K562 (cell line): ENCODE measurements around the gene HMGCL. TPM values are rescaled to one million over a fixed set of nuclear protein-coding genes. Genes with fewer than 3 reads are reported as not detected.

Experiments used
- BDP1 ChIP-seq: IDR thresholded peaks from 3 replicates; pipeline ENCODE4 v1.6.1; 2011; ENCODE audit not compliant: insufficient read length, insufficient read depth
- BRD9 ChIP-seq: fragments of 450-650 bp; IDR thresholded peaks from 2 replicates; pipeline ENCODE4 v1.6.1; 2018; ENCODE audit warnings: low read depth; ENCODE audit not compliant: partially characterized antibody
- CXXC5 ChIP-seq: fragments of 250-450 bp; sonication (Bioruptor Pico); IDR thresholded peaks from 2 replicates; pipeline ENCODE4 v1.8.0; 2022; ENCODE audit warnings: inconsistent platforms, mild to moderate bottlenecking, moderate library complexity
- ELF4 ChIP-seq: fragments of 450-650 bp; formaldehyde crosslinking; IDR thresholded peaks from 2 replicates; pipeline ENCODE4 v1.4.0; 2022; ENCODE audit warnings: missing genetic modification characterization
- EP300 ChIP-seq: IDR thresholded peaks from 2 replicates; pipeline ENCODE4 v1.6.1; 2012; ENCODE audit warnings: low read length, improper control_type of control experiment
- GABPA ChIP-seq: fragments of 200-800 bp; sonication (Bioruptor generic); conservative IDR thresholded peaks from 2 replicates; pipeline ENCODE4 v1.6.1; 2016; ENCODE audit warnings: low read depth, missing genetic modification characterization, missing compliant biosample characterization
- HLTF ChIP-seq: fragments of 450-650 bp; IDR thresholded peaks from 2 replicates; pipeline ENCODE4 v1.6.1; 2016
- JUND ChIP-seq, 2 experiments: IDR thresholded peaks; 2 replicates in 1 of 2; 3 replicates in 1 of 2; pipeline ENCODE4 v1.6.1; 2011; ENCODE audit warnings: borderline replicate concordance in 2 of 2, low read depth in 2 of 2, low read length in 2 of 2, improper control_type of control experiment in 1 of 2, missing biosample characterization in 1 of 2, missing genetic modification characterization in 1 of 2, missing genetic modification reagents in 1 of 2
- MBD2 ChIP-seq: sonication (generic); IDR thresholded peaks from 2 replicates; pipeline ENCODE4 v1.6.1; 2016; ENCODE audit warnings: low read depth, borderline replicate concordance
- MCM3 ChIP-seq: fragments of 450-650 bp; IDR thresholded peaks from 2 replicates; pipeline ENCODE4 v1.6.1; 2016
- SMARCE1 ChIP-seq: fragments of 450-650 bp; IDR thresholded peaks from 2 replicates; pipeline ENCODE4 v1.7.1; 2016; ENCODE audit warnings: mild to moderate bottlenecking
- ZNF217 ChIP-seq: sonication (generic); formaldehyde crosslinking; IDR thresholded peaks from 2 replicates; pipeline ENCODE4 v1.8.0; 2022; ENCODE audit warnings: mild to moderate bottlenecking, missing genetic modification reagents
- ZNF23 ChIP-seq: fragments of 250-450 bp; sonication (Bioruptor Pico); IDR thresholded peaks from 2 replicates; pipeline ENCODE4 v1.4.0; 2020; ENCODE audit warnings: mild to moderate bottlenecking
- ZNF311 ChIP-seq: fragments of 250-450 bp; sonication (Bioruptor Pico); IDR thresholded peaks from 2 replicates; pipeline ENCODE4 v1.4.0; 2020; ENCODE audit warnings: mild to moderate bottlenecking, moderate library complexity
- ZNF384 ChIP-seq: IDR thresholded peaks from 2 replicates; pipeline ENCODE4 v1.6.1; 2012; ENCODE audit warnings: low read depth, low read length, improper control_type of control experiment
- ZNF699 ChIP-seq: fragments of 250-450 bp; sonication (Bioruptor Pico); IDR thresholded peaks from 2 replicates; pipeline ENCODE4 v1.8.0; 2021; ENCODE audit warnings: mild to moderate bottlenecking, moderate library complexity; ENCODE audit not compliant: insufficient replicate concordance
- polyA plus RNA-seq, 8 experiments: library from polyadenylated mRNA; depleted of rRNA in 4 of 8; stranded (reverse) in 5 of 8; unstranded in 3 of 8; fragments of >200 nt; fragmentation: Nextera tagmentation in 2 of 8; fragmentation: Illumina TruSeq in 1 of 8; extraction: Ambion mirVana in 2 of 8; extraction: Trizol in 1 of 8; gene quantifications; 2 replicates each; pipeline versions ENCODE4 v1.2.1 to v1.2.3, GENCODE V29; 2011 to 2014; ENCODE audit warnings: inconsistent platforms in 1 of 8, missing spikeins in 1 of 8
- total RNA-seq, 7 experiments: library from RNA; depleted of rRNA in 6 of 7; stranded (reverse); fragments of >200 nt in 6 of 7; fragmentation: Illumina TruSeq in 2 of 7; extraction: Trizol in 2 of 7; gene quantifications; 2 replicates each; pipeline versions ENCODE4 v1.2.1 to v1.2.3, GENCODE V29; 2011 to 2021; ENCODE audit warnings: low replicate concordance in 1 of 7
- TF ChIP-seq, protein P1 (sequence below), 2 experiments: fragments of 200-800 bp in 1 of 2; sonication (Bioruptor generic) in 1 of 2; sonication (generic) in 1 of 2; formaldehyde crosslinking in 1 of 2; IDR thresholded peaks in 1 of 2; conservative IDR thresholded peaks in 1 of 2; 2 replicates each; pipeline versions ENCODE4 v1.5.0 to v1.6.1; 2016 to 2020; ENCODE audit warnings: missing compliant biosample characterization in 1 of 2, missing genetic modification characterization in 1 of 2, missing genetic modification reagents in 1 of 2
- TF ChIP-seq, protein P2 (sequence below): fragments of 450-650 bp; formaldehyde crosslinking; conservative IDR thresholded peaks from 2 replicates; pipeline ENCODE4 v1.4.0; 2022; ENCODE audit warnings: mild to moderate bottlenecking, missing genetic modification characterization
- TF ChIP-seq, protein P3 (sequence below): fragments of 450-650 bp; IDR thresholded peaks from 2 replicates; pipeline ENCODE4 v1.6.1; 2016; ENCODE audit warnings: mild to moderate bottlenecking
- TF ChIP-seq, protein P4 (sequence below): sonication (generic); formaldehyde crosslinking; IDR thresholded peaks from 2 replicates; pipeline ENCODE4 v1.8.1; 2023; ENCODE audit warnings: mild to moderate bottlenecking, missing genetic modification reagents

HMGCL gene
- total and polyA plus RNA-seq, 9 of the 15 experiments (the other 6 are each of a cell fraction or from before 2014, with no cell fraction given): 18.0 to 82.2 (median 24.2) TPM

DNA sequence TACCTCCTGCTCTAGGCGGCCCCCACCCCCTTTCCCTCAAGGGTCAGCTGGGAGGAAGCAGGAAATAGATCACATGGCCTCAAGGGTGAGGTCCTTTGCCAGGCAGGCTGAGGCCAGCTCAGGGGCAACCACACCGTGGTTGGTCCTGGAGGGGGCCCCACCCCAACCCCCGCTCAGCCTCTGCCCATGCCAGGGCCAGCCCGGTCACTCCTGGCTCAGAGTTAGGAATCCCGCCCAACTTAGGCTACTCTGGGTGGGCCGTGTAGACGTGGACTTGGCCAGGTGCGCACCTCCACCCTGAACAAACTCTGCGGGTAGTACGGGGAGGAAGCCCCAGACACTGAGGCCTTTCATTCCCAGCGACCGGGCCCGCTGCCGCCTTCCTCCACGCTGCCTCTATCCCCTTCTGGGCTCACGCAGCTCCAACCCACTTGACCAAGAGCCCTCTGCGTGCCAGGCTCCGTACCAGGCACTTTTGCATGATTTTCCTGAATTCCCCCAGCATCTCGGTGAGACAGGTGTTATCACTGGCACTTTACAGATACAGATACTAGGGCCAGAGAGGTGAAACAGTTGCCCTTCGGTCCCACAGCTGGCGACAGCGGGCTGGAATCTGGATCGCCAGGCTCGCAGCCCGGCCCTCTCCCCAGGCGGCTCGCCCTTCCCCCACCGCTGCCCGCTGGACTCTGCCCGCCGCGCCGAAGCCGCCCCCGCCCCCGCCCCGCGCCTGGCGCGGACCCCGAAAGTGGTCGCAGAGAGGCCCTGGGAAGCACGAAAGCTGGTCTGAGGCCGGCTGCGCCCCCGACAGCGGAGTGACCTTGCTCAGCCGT lies 25.4 kb downstream of the HMGCL start (continued):
- TF ChIP-seq, protein P1, sequence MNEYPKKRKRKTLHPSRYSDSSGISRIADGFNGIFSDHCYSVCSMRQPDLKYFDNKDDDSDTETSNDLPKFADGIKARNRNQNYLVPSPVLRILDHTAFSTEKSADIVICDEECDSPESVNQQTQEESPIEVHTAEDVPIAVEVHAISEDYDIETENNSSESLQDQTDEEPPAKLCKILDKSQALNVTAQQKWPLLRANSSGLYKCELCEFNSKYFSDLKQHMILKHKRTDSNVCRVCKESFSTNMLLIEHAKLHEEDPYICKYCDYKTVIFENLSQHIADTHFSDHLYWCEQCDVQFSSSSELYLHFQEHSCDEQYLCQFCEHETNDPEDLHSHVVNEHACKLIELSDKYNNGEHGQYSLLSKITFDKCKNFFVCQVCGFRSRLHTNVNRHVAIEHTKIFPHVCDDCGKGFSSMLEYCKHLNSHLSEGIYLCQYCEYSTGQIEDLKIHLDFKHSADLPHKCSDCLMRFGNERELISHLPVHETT (CRISPR knock-in tag; conservative IDR thresholded peaks at IDR 0.05 in 1 of 2, IDR thresholded peaks at IDR 0.05 in 1 of 2): 0 out of 4 replicates have a peak, but pooled peaks of 1 of the 2 experiments have one; percentile 33
- TF ChIP-seq BRD9 (no peak), HLTF (no peak), ELF4 (CRISPR knock-in tag) (0 out of 2 replicates have a peak, but pooled peaks have one; percentile 40), EP300 (no peak), JUND (IDR thresholded peaks at IDR 0.05; ENCODE audit: borderline replicate concordance, low read depth, low read length) (peak; percentile 85; the same call in 1 of the 2 replicates), JUND (tag; IDR thresholded peaks at IDR 0.05; ENCODE audit: borderline replicate concordance, low read depth, low read length) (peak; percentile 21; the same call in 1 of the 3 replicates), ZNF311 (CRISPR knock-in tag) (no peak), MCM3 (no peak), MBD2 (peak; percentile 27; the same call in 1 of the 2 replicates), ZNF699 (CRISPR knock-in tag) (no peak), ZNF23 (no peak), SMARCE1 (no peak; the same call in 1 of the 2 replicates), ZNF217 (CRISPR knock-in tag) (no peak), CXXC5 (CRISPR knock-in tag) (peak; percentile 49; the same call in 1 of the 2 replicates), ZNF384 (no peak), GABPA (peak; percentile 51), BDP1 (no peak)
- TF ChIP-seq, protein P2, sequence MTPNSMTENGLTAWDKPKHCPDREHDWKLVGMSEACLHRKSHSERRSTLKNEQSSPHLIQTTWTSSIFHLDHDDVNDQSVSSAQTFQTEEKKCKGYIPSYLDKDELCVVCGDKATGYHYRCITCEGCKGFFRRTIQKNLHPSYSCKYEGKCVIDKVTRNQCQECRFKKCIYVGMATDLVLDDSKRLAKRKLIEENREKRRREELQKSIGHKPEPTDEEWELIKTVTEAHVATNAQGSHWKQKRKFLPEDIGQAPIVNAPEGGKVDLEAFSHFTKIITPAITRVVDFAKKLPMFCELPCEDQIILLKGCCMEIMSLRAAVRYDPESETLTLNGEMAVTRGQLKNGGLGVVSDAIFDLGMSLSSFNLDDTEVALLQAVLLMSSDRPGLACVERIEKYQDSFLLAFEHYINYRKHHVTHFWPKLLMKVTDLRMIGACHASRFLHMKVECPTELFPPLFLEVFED: peak; percentile 44; the same call in 1 of the 2 replicates
- TF ChIP-seq, protein P3, sequence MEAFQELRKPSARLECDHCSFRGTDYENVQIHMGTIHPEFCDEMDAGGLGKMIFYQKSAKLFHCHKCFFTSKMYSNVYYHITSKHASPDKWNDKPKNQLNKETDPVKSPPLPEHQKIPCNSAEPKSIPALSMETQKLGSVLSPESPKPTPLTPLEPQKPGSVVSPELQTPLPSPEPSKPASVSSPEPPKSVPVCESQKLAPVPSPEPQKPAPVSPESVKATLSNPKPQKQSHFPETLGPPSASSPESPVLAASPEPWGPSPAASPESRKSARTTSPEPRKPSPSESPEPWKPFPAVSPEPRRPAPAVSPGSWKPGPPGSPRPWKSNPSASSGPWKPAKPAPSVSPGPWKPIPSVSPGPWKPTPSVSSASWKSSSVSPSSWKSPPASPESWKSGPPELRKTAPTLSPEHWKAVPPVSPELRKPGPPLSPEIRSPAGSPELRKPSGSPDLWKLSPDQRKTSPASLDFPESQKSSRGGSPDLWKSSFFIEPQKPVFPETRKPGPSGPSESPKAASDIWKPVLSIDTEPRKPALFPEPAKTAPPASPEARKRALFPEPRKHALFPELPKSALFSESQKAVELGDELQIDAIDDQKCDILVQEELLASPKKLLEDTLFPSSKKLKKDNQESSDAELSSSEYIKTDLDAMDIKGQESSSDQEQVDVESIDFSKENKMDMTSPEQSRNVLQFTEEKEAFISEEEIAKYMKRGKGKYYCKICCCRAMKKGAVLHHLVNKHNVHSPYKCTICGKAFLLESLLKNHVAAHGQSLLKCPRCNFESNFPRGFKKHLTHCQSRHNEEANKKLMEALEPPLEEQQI: no peak
- TF ChIP-seq, protein P4, sequence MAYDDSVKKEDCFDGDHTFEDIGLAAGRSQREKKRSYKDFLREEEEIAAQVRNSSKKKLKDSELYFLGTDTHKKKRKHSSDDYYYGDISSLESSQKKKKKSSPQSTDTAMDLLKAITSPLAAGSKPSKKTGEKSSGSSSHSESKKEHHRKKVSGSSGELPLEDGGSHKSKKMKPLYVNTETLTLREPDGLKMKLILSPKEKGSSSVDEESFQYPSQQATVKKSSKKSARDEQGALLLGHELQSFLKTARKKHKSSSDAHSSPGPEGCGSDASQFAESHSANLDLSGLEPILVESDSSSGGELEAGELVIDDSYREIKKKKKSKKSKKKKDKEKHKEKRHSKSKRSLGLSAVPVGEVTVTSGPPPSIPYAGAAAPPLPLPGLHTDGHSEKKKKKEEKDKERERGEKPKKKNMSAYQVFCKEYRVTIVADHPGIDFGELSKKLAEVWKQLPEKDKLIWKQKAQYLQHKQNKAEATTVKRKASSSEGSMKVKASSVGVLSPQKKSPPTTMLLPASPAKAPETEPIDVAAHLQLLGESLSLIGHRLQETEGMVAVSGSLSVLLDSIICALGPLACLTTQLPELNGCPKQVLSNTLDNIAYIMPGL (CRISPR knock-in tag): 0 out of 2 replicates have a peak, but pooled peaks have one; percentile 13
